HUES6 (cell line): ENCODE measurements around the gene AFF3.

Source experiments
- H3K27ac ChIP-seq: 2 replicates; pipeline ENCODE4 v1.7.0; 2013; ENCODE audit warnings: low read depth, mild to moderate bottlenecking, low read length, inconsistent platforms
- H3K27me3 ChIP-seq: 2 replicates; pipeline ENCODE4 v1.6.1; 2013; ENCODE audit warnings: low read length; ENCODE audit not compliant: control insufficient read depth, insufficient read depth
- H3K36me3 ChIP-seq: 2 replicates; pipeline ENCODE4 v1.6.1; 2013; ENCODE audit warnings: low read length; ENCODE audit not compliant: control insufficient read depth, insufficient read depth
- H3K4me1 ChIP-seq: 2 replicates; pipeline ENCODE4 v1.6.1; 2013; ENCODE audit warnings: low read length; ENCODE audit not compliant: control insufficient read depth, insufficient read depth
- H3K4me3 ChIP-seq: 2 replicates; pipeline ENCODE4 v1.5.1; 2013; ENCODE audit warnings: low read depth, low read length
- H3K9ac ChIP-seq: one replicate; pipeline ENCODE4 v1.6.1; 2013; ENCODE audit warnings: mild to moderate bottlenecking, low read length
- H3K9me3 ChIP-seq: 2 replicates; pipeline ENCODE4 v1.6.1; 2013; ENCODE audit warnings: low read depth, low read length; ENCODE audit not compliant: control insufficient read depth, insufficient read depth

The AFF3 gene

GRCh38 chr2:99554871-99555270 lies 587.5 kb downstream of the AFF3 start:
- no peak overlapping the region for H3K27ac ChIP-seq
- H3K9ac ChIP-seq = no peak overlapping the region
- H3K36me3 ChIP-seq = no peaks in the 10 kb centered on the region
- H3K4me3 ChIP-seq = 0 out of 2 replicates have a peak overlapping the region, but pooled peaks have one; percentile 25
- H3K9me3 ChIP-seq = no peaks in the 10 kb centered on the region
- H3K27me3 ChIP-seq = no peaks in the 10 kb centered on the region
- H3K4me1 ChIP-seq = peaks cover 25% of the 10 kb centered on the region; the same call in 1 of the 2 replicates

GRCh38 chr2:99554238-99554637 lies 588.2 kb downstream of the AFF3 start:
- Histone ChIP-seq H3K36me3 (no peaks in the 10 kb centered on the region), H3K27ac (no peak overlapping the region), H3K9ac (no peak overlapping the region), H3K9me3 (no peaks in the 10 kb centered on the region), H3K4me1 (peaks cover 25% of the 10 kb centered on the region; the same call in 1 of the 2 replicates), H3K27me3 (no peaks in the 10 kb centered on the region), H3K4me3 (peak overlapping the region; percentile 25)

GRCh38 chr2:99552529-99552928 lies 589.9 kb downstream of the AFF3 start:
- no peaks in the 10 kb centered on the region for H3K27me3 ChIP-seq
- H3K36me3 ChIP-seq = no peaks in the 10 kb centered on the region
- no peaks in the 10 kb centered on the region for H3K9me3 ChIP-seq
- H3K9ac ChIP-seq = no peak overlapping the region
- H3K4me3 ChIP-seq = no peak overlapping the region
- no peak overlapping the region for H3K27ac ChIP-seq
- H3K4me1 ChIP-seq = peaks cover 25% of the 10 kb centered on the region; the same call in 1 of the 2 replicates

DNA sequence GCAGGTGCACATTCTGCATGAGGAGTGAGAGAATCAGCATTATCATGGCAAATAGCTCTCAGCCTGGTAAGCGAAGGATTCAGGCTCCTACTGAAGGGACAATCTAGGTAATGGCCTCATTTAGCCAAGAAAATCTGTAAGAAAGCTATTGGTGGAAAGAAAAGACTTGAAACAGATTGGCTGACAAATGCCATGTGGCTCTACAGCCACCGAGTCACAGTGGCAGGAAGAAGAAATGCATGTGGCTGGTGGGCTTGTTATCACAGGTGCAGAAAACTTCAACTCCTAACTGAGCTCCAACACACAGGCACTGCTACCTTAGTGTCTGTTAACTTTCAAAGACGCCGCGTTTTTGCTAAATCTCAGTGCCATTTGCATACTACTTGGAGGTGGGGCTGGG lies 592.0 kb downstream of the AFF3 start:
- no peak overlapping the region for H3K9ac ChIP-seq
- H3K9me3 ChIP-seq = no peaks in the 10 kb centered on the region
- H3K27me3 ChIP-seq = no peaks in the 10 kb centered on the region
- no peak overlapping the region for H3K4me3 ChIP-seq
- no peak overlapping the region for H3K27ac ChIP-seq
- no peaks in the 10 kb centered on the region for H3K36me3 ChIP-seq
- H3K4me1 ChIP-seq = peaks cover 18% of the 10 kb centered on the region; the same call in 1 of the 2 replicates

GRCh38 chr2:99545604-99546003 lies 596.8 kb downstream of the AFF3 start:
- Histone ChIP-seq H3K27ac (no peak overlapping the region), H3K27me3 (no peaks in the 10 kb centered on the region), H3K9ac (no peak overlapping the region), H3K9me3 (no peaks in the 10 kb centered on the region), H3K4me3 (no peak overlapping the region), H3K4me1 (peaks cover 6% of the 10 kb centered on the region; the same call in 1 of the 2 replicates), H3K36me3 (no peaks in the 10 kb centered on the region)

GRCh38 chr2:99545066-99545465 lies 597.3 kb downstream of the AFF3 start:
- Histone ChIP-seq H3K27ac (no peak overlapping the region), H3K27me3 (no peaks in the 10 kb centered on the region), H3K36me3 (no peaks in the 10 kb centered on the region), H3K9me3 (no peaks in the 10 kb centered on the region), H3K9ac (no peak overlapping the region), H3K4me1 (peaks cover under 1% of the 10 kb centered on the region; the same call in 1 of the 2 replicates), H3K4me3 (no peak overlapping the region)

GRCh38 chr2:99544608-99545007 lies 597.8 kb downstream of the AFF3 start:
- H3K27me3 ChIP-seq = no peaks in the 10 kb centered on the region
- no peak overlapping the region for H3K4me3 ChIP-seq
- H3K27ac ChIP-seq = no peak overlapping the region
- no peaks in the 10 kb centered on the region for H3K4me1 ChIP-seq
- no peaks in the 10 kb centered on the region for H3K36me3 ChIP-seq
- H3K9me3 ChIP-seq = no peaks in the 10 kb centered on the region
- H3K9ac ChIP-seq = no peak overlapping the region

- H3K9ac ChIP-seq = no peak overlapping the region
- H3K36me3 ChIP-seq = no peaks in the 10 kb centered on the region
- H3K9me3 ChIP-seq = no peaks in the 10 kb centered on the region
- H3K27me3 ChIP-seq = no peaks in the 10 kb centered on the region
- H3K4me1 ChIP-seq = no peaks in the 10 kb centered on the region
- no peak overlapping the region for H3K27ac ChIP-seq
- H3K4me3 ChIP-seq = no peak overlapping the region
Observed at GRCh38 chr2:99543247-99543646, 599.1 kb downstream of the AFF3 start.

- H3K27me3 ChIP-seq = no peaks in the 10 kb centered on the region
Observed at GRCh38 chr2:99537910-99538485, 604.4 kb downstream of the AFF3 start.

DNA sequence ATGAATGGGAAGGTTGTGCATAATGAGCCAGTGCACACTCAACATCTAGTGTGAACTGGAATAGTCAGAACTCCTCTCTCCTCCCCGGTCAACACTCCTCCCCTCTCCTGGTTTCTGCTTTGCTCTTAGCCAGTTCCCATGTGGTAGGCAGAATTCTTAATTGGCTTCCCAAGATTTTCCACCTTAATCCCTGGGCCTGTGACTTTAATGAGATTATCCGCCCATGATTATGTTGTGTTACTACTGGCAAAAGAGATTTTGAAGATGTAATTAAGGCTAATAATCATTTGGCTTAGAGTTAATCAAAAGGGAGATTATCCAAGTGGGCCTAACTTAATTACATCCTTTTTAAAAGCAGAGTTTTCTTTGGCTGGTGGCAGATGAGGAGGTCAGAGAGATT lies 618.3 kb downstream of the AFF3 start:
- H3K4me1 ChIP-seq = no peaks in the 10 kb centered on the region
- H3K27me3 ChIP-seq = no peaks in the 10 kb centered on the region
- peaks cover 6% of the 10 kb centered on the region; the same call in 1 of the 2 replicates for H3K9me3 ChIP-seq
- no peaks in the 10 kb centered on the region for H3K36me3 ChIP-seq
- no peak overlapping the region for H3K27ac ChIP-seq
- H3K4me3 ChIP-seq = no peak overlapping the region
- H3K9ac ChIP-seq = no peak overlapping the region

More at GRCh38 chr2:99537910-99538485, 604.4 kb downstream of the AFF3 start:
- Histone ChIP-seq H3K9me3 (peaks cover 10% of the 10 kb centered on the region; the same call in 1 of the 2 replicates), H3K36me3 (no peaks in the 10 kb centered on the region), H3K9ac (no peak overlapping the region), H3K4me3 (no peak overlapping the region), H3K27ac (no peak overlapping the region), H3K4me1 (no peaks in the 10 kb centered on the region)

DNA sequence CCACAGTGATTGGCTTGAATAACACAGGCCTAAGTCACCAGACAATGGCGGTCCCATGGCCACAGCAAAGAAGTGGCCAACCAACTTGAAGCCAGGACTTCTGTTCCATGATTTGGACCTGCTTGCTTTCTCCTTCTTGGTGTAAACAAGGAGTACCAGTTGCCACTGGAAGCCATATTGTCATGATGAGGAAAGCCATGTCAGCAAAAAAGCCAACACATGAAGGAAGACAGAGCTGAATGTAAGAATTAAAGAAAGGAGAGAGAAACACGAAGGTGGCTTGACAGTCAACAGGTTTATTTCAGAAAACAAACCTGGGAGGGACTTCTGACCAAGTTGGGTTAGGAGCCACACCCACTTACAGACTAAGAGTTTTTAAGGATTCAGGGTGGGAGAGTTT lies 620.2 kb downstream of the AFF3 start:
- Histone ChIP-seq H3K27ac (no peak overlapping the region), H3K4me1 (no peaks in the 10 kb centered on the region), H3K27me3 (no peaks in the 10 kb centered on the region), H3K36me3 (no peaks in the 10 kb centered on the region), H3K9me3 (peaks cover 6% of the 10 kb centered on the region; the same call in 1 of the 2 replicates), H3K4me3 (no peak overlapping the region), H3K9ac (no peak overlapping the region)
